ENCODE results near the gene PPP2R5B. TPM values are rescaled to one million over a fixed set of nuclear protein-coding genes. Genes with fewer than 3 reads are reported as not detected.

PPP2R5B gene
- total RNA-seq, 4 donors from 2014 or later: 7.8 to 20.3 (median 12.4) TPM

GRCh38 chr11:64915376-64915887 is 9.1 kb upstream of the PPP2R5B start:
- no peak for TF ChIP-seq CTCF (IDR thresholded peaks at IDR 0.05)
- ATAC-seq (ENCODE audit: low FRiP score): no peak

DNA sequence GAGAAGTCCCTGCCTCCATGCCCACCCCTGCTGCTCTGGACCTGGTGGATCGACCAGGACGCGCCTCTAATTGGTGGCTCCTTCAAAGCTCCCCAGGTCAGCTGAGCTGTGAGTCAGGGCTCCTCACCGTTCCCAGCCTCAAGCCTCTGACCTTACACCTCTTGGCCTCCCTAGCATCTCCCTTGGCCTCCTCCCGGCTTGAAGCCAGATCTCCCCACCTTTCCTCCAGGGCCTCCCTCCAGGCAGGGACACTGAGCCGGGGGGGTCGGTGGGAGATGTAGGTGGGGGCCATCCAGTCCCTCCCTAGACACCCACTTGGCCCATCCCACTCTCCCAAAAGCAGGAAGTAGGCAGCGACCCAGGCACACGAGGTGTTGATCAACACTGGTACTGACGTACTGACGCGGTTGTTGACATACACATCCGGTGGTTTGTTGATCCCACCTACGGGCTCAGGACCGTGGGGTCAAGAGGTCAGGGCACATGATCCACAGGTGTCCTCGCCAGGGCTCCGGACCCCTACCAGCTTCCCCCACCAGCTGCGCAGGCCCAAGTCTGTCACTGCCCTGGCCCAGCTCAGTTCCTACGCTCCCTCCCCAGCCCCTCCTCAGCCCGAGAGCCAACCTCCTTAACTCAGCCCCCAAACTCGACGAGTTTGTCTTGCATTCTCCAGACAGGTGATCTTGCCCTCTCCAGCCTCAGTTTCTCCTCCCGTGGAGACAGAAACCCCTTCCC is 8.3 kb upstream of the PPP2R5B start:
- no peak for DNase-seq (ENCODE audit: low spot score)

More at GRCh38 chr11:64915376-64915887, 9.1 kb upstream of the PPP2R5B start:
- DNase-seq (ENCODE audit: low spot score): no peak

GRCh38 chr11:64916775-64917662 is 7.5 kb upstream of the PPP2R5B start, which contains the start of gene ATG2A:
ATG2A (minus strand) TSS chr11:64917209; CDS start chr11:64917135, 74 bp downstream.
- ATAC-seq (ENCODE audit: low FRiP score): peak; percentile 96
- peak; percentile 98 for DNase-seq (ENCODE audit: low spot score)
- TF ChIP-seq CTCF (IDR thresholded peaks at IDR 0.05): no peak

More for the DNA sequence above, 8.3 kb upstream of the PPP2R5B start:
- peak; percentile 26 for ATAC-seq (ENCODE audit: low FRiP score)
- no peak for TF ChIP-seq CTCF (IDR thresholded peaks at IDR 0.05)

DNA sequence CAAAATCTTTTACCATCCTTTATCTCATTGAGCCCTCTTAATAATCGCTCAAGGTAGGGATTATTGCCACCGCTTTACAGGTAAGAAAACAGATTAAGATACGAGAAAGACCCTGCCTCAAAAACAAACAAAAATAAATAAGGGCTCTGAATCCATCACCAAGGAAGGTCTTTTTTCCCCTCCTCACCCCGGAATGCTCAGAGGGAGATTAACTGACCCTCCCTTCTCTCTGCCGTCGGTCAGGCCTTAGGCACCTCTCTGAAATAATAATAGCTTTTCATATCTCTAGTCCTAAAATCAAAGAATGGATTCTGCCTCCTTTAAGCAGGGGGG is 6.9 kb upstream of the PPP2R5B start:
- DNase-seq (ENCODE audit: low spot score): no peak
- no peak for ATAC-seq (ENCODE audit: low FRiP score)
- TF ChIP-seq CTCF (IDR thresholded peaks at IDR 0.05): no peak

- DNase-seq (ENCODE audit: low spot score) (no peak), ATAC-seq (ENCODE audit: low FRiP score) (no peak)
- no peak for TF ChIP-seq CTCF (IDR thresholded peaks at IDR 0.05)
These were observed 6.5 kb upstream of the PPP2R5B start for GRCh38 chr11:64918017-64918416.

DNA sequence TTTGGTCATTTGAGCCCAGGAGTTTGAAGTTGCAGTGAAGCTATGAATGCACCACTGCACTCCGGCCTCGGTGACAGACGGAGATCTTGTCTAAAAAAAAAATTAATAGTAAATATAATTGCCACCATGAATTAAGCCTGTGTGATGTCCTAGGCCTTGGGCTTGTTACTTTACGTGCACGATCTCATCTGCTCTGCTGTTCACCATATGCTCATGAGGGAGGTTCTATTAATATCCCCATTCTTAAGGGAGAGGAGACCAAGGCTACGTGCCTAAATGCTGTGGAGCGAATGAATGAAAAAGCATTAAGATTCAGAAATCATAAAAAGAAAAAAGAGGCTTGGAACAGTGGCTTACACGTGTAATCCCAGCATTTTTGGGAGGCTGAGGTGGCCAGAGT is 4.9 kb upstream of the PPP2R5B start:
- DNase-seq (ENCODE audit: low spot score): no peak
- no peak for TF ChIP-seq CTCF (IDR thresholded peaks at IDR 0.05)
- ATAC-seq (ENCODE audit: low FRiP score): no peak
